T-helper 2 cell treated with Interferon-gamma antibody and Interleukin-4, amounts not matched to agents 5 μg/mL and 100 μg/mL, for 36 hours (primary cell): Measurements from ENCODE around the gene KCTD13.

Source experiments
- DNase-seq: peaks from one replicate; pipeline ENCODE4 v3.0.0; 2021; ENCODE audit warnings: low spot score
- H3K27ac Mint-ChIP-seq: one replicate; pipeline ENCODE4 v1.8.0; 2021; ENCODE audit warnings: mild to moderate bottlenecking, mixed read lengths
- H3K27me3 Mint-ChIP-seq: one replicate; pipeline ENCODE4 v1.8.0; 2021; ENCODE audit warnings: low read depth, mixed read lengths
- H3K36me3 Mint-ChIP-seq: one replicate; pipeline ENCODE4 v1.8.0; 2021; ENCODE audit warnings: low read depth, mixed read lengths
- H3K4me1 Mint-ChIP-seq: one replicate; pipeline ENCODE4 v1.8.0; 2021; ENCODE audit warnings: low read depth, mixed read lengths
- H3K4me3 Mint-ChIP-seq: one replicate; pipeline ENCODE4 v1.8.0; 2022; ENCODE audit warnings: mild to moderate bottlenecking, moderate library complexity, mixed read lengths
- H3K9me3 Mint-ChIP-seq: one replicate; pipeline ENCODE4 v1.8.0; 2021; ENCODE audit warnings: mixed read lengths

The KCTD13 gene, protein sequence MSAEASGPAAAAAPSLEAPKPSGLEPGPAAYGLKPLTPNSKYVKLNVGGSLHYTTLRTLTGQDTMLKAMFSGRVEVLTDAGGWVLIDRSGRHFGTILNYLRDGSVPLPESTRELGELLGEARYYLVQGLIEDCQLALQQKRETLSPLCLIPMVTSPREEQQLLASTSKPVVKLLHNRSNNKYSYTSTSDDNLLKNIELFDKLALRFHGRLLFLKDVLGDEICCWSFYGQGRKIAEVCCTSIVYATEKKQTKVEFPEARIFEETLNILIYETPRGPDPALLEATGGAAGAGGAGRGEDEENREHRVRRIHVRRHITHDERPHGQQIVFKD

GRCh38 chr16:29925781-29926710 lies at the start of gene KCTD13:
Gene KCTD13, minus strand, starts transcription at chr16:29926226. Its CDS starts 193 bp downstream, at chr16:29926033.
- no peaks in the 10 kb centered on the region for H3K27me3 Mint-ChIP-seq

GRCh38 chr16:29975134-29975538 lies 49.1 kb upstream of the KCTD13 start:
- H3K27ac Mint-ChIP-seq, result peak overlapping the region; percentile 84
- H3K27me3 Mint-ChIP-seq, result no peaks in the 10 kb centered on the region
- no peak for DNase-seq
- peaks cover 34% of the 10 kb centered on the region for H3K36me3 Mint-ChIP-seq
- peaks cover 9% of the 10 kb centered on the region for H3K9me3 Mint-ChIP-seq
- H3K4me3 Mint-ChIP-seq, result peak overlapping the region; percentile 98
- H3K4me1 Mint-ChIP-seq, result peaks cover 28% of the 10 kb centered on the region

More at GRCh38 chr16:29925781-29926710, at the start of gene KCTD13:
- H3K9me3 Mint-ChIP-seq, result no peaks in the 10 kb centered on the region
- peak within 1 kb of the TSS; percentile 94 for H3K27ac Mint-ChIP-seq
- peaks cover 31% of the 10 kb centered on the region for H3K4me1 Mint-ChIP-seq
- DNase-seq, result peak; percentile 94
- peak within 1 kb of the TSS; percentile 94 for H3K4me3 Mint-ChIP-seq
- peaks cover 19% of the 10 kb centered on the region for H3K36me3 Mint-ChIP-seq

DNA sequence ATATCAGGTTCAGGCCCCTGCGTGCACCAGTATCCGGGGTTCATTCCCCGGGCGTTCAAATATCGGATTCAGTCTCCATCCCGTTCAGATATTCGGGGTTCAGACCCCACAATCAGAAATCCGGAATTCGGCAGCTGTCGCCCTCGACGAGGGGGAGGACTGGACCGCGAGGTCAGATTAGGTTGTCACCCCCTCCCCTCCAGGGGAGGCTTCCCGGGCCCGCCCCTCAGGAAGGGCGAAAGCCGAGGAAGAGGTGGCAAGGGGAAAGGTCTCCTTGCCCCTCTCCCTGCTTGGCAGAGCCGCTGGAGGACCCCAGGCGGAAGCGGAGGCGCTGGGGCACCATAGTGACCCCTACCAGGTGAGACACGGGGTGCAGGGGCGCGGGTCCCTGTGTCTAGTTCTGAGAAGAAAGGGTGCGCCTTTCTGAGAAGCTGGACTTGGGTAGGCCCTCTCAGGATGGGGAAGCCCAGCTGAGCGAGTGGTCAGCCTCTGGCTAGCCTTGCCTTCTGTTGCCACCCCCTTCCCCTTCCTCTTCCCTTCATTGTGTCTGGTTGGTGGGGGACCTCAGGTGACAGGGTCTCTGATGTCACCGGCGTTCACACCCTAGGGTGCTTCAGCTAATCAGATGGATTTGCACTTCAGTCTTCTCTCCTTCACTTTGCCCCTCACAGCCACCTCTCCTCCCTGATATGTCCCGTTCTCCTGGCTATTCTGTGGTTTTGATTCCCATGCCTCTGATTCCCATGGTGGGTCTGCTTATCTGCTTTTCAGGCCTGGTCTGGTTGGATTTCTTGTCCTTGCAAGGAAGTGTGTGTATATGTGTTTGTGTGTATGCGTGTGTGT lies 48.5 kb upstream of the KCTD13 start:
- Mint-ChIP-seq H3K27ac (peak overlapping the region; percentile 84), H3K9me3 (peaks cover 9% of the 10 kb centered on the region), H3K27me3 (no peaks in the 10 kb centered on the region), H3K4me3 (peak overlapping the region; percentile 98), H3K36me3 (peaks cover 33% of the 10 kb centered on the region), H3K4me1 (peaks cover 28% of the 10 kb centered on the region)
- no peak for DNase-seq

GRCh38 chr16:29973384-29974246 lies 47.6 kb upstream of the KCTD13 start, which contains the start of gene TAOK2:
Gene TAOK2, plus strand, starts transcription at chr16:29973868. Its CDS starts 3,905 bp downstream, at chr16:29977773.
- peaks cover 30% of the 10 kb centered on the region for H3K36me3 Mint-ChIP-seq
- H3K4me3 Mint-ChIP-seq, result peak within 1 kb of the TSS; percentile 98
- H3K4me1 Mint-ChIP-seq, result peaks cover 28% of the 10 kb centered on the region
- no peaks in the 10 kb centered on the region for H3K27me3 Mint-ChIP-seq
- DNase-seq, result peak; percentile 99
- peaks cover 9% of the 10 kb centered on the region for H3K9me3 Mint-ChIP-seq
- peak within 1 kb of the TSS; percentile 95 for H3K27ac Mint-ChIP-seq

GRCh38 chr16:29972992-29973383 lies 47.0 kb upstream of the KCTD13 start:
- peaks cover 30% of the 10 kb centered on the region for H3K36me3 Mint-ChIP-seq
- peak overlapping the region; percentile 81 for H3K27ac Mint-ChIP-seq
- no peak for DNase-seq
- H3K9me3 Mint-ChIP-seq, result peaks cover 9% of the 10 kb centered on the region
- H3K4me3 Mint-ChIP-seq, result peak overlapping the region; percentile 98
- H3K4me1 Mint-ChIP-seq, result peaks cover 28% of the 10 kb centered on the region
- H3K27me3 Mint-ChIP-seq, result no peaks in the 10 kb centered on the region

- peaks cover 9% of the 10 kb centered on the region for H3K9me3 Mint-ChIP-seq
- peaks cover 30% of the 10 kb centered on the region for H3K36me3 Mint-ChIP-seq
- H3K27ac Mint-ChIP-seq, result peak overlapping the region; percentile 81
- peaks cover 28% of the 10 kb centered on the region for H3K4me1 Mint-ChIP-seq
- no peak overlapping the region for H3K4me3 Mint-ChIP-seq
- DNase-seq, result no peak
- H3K27me3 Mint-ChIP-seq, result no peaks in the 10 kb centered on the region
Observed at GRCh38 chr16:29972500-29972899, 46.5 kb upstream of the KCTD13 start.

GRCh38 chr16:29971304-29971703 lies 45.3 kb upstream of the KCTD13 start:
- H3K9me3 Mint-ChIP-seq, result peaks cover 9% of the 10 kb centered on the region
- H3K36me3 Mint-ChIP-seq, result peaks cover 30% of the 10 kb centered on the region
- no peaks in the 10 kb centered on the region for H3K27me3 Mint-ChIP-seq
- no peak overlapping the region for H3K4me3 Mint-ChIP-seq
- H3K4me1 Mint-ChIP-seq, result peaks cover 24% of the 10 kb centered on the region
- no peak for DNase-seq
- no peak overlapping the region for H3K27ac Mint-ChIP-seq

- no peak overlapping the region for H3K4me3 Mint-ChIP-seq
Observed at GRCh38 chr16:29968205-29968604, 42.2 kb upstream of the KCTD13 start.

DNA sequence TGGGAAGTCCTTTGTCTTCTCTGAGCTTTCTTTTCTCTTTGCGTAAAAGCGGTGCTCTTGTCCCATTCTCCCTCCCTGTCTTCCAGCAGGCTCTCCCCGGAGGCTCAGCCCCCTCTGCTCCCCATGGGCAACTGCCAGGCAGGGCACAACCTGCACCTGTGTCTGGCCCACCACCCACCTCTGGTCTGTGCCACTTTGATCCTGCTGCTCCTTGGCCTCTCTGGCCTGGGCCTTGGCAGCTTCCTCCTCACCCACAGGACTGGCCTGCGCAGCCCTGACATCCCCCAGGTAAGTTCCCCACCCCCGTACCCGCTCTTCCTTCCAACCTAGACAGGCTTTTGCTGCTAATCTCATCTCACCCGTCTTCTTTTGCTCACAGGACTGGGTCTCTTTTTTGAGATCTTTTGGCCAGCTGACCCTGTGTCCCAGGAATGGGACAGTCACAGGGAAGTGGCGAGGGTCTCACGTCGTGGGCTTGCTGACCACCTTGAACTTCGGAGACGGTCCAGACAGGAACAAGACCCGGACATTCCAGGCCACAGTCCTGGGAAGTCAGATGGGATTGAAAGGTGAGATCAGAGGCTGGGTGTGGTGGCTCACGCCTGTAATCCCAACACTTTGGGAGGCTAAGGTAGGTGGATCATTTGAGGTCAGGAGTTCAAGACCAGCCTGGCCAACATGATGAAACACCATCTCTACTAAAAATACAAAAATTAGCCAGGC lies 37.2 kb upstream of the KCTD13 start:
- Mint-ChIP-seq H3K4me1 (peaks cover 16% of the 10 kb centered on the region), H3K9me3 (no peaks in the 10 kb centered on the region), H3K27me3 (no peaks in the 10 kb centered on the region), H3K36me3 (peaks cover 6% of the 10 kb centered on the region), H3K27ac (peak overlapping the region; percentile 73), H3K4me3 (peak overlapping the region; percentile 90)
- no peak for DNase-seq

More at GRCh38 chr16:29968205-29968604, 42.2 kb upstream of the KCTD13 start:
- Mint-ChIP-seq H3K4me1 (peaks cover 7% of the 10 kb centered on the region), H3K27ac (no peak overlapping the region), H3K9me3 (peaks cover 6% of the 10 kb centered on the region), H3K27me3 (no peaks in the 10 kb centered on the region), H3K36me3 (peaks cover 28% of the 10 kb centered on the region)
- no peak for DNase-seq

GRCh38 chr16:29962344-29962994 lies 36.4 kb upstream of the KCTD13 start:
- peak overlapping the region; percentile 73 for H3K27ac Mint-ChIP-seq
- peaks cover 6% of the 10 kb centered on the region for H3K36me3 Mint-ChIP-seq
- no peak for DNase-seq
- H3K4me3 Mint-ChIP-seq, result peak overlapping the region; percentile 90
- H3K4me1 Mint-ChIP-seq, result peaks cover 16% of the 10 kb centered on the region
- H3K27me3 Mint-ChIP-seq, result no peaks in the 10 kb centered on the region
- H3K9me3 Mint-ChIP-seq, result no peaks in the 10 kb centered on the region

DNA sequence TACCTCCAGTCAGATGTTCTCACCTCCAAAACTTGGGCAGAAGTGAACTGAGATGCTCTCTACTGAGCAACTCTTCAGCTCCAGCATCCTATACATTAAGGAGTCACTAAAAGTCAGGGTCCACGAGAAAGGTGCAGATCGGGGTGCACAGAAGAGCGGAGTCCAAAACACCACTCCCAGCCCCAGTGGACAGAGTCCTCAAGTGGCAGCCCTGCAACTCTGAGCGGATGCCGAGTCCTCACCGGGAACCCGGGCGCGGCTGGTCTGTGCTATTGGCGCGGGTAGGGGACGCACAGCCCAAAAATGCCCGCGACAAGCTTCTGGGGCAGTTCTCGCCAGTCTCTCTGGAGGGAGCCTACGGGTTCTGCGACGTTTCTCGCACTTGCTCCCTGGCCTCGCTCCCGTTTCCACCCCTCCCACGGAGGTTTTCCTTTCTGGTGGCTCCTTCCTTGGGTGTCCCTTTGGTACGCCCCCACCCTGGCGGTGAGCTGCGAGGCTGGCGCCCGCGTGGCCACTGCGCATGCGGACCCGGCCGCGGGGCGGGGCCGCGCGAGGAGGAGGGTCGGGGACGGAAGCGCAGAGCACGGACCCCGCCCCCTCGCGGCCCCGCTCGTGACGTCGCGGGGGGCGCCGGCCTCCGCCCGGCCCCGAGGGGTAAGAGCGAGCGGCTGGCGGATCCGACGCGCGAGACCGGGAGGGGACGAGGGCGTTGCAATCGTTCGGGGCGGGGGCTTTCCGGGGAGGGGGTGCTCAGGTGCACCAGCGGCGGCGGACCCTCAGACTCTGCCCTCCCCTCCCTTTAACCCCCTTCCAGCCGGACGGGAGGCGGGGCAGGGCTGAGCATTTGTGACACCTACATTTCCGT lies 35.7 kb upstream of the KCTD13 start, which contains the start of gene TMEM219:
Gene TMEM219 (plus strand): TSS at position 601 of the 865 bp plus-strand sequence. CDS start 1,065 bp downstream, outside the sequence.
- H3K4me3 Mint-ChIP-seq, result peak within 1 kb of the TSS; percentile 90
- peak within 1 kb of the TSS; percentile 81 for H3K27ac Mint-ChIP-seq
- H3K9me3 Mint-ChIP-seq, result no peaks in the 10 kb centered on the region
- H3K27me3 Mint-ChIP-seq, result no peaks in the 10 kb centered on the region
- DNase-seq, result peak; percentile 93
- H3K36me3 Mint-ChIP-seq, result peaks cover 6% of the 10 kb centered on the region
- peaks cover 16% of the 10 kb centered on the region for H3K4me1 Mint-ChIP-seq
